Nephron (organoid): ENCODE data around the gene LEF1.

Experiments used
- H3K27ac Mint-ChIP-seq, 3 experiments: 2 replicates each; pipeline ENCODE4 v1.8.0; 2020; ENCODE audit warnings: mixed read lengths in 3 of 3, mild to moderate bottlenecking in 2 of 3, moderate library complexity in 1 of 3
- H3K27me3 Mint-ChIP-seq: 2 replicates; pipeline ENCODE4 v1.8.0; 2021; ENCODE audit warnings: low read depth, mild to moderate bottlenecking, moderate library complexity, mixed read lengths
- H3K36me3 Mint-ChIP-seq: 2 replicates; pipeline ENCODE4 v1.8.0; 2020; ENCODE audit warnings: low read depth, mixed read lengths
- H3K4me1 Mint-ChIP-seq: 2 replicates; pipeline ENCODE4 v1.8.0; 2020; ENCODE audit warnings: mixed read lengths
- H3K4me3 Mint-ChIP-seq, 3 experiments: 2 replicates each; pipeline ENCODE4 v1.8.0; 2020; ENCODE audit warnings: mild to moderate bottlenecking in 3 of 3, mixed read lengths in 3 of 3, moderate library complexity in 2 of 3
- H3K9me3 Mint-ChIP-seq: 2 replicates; pipeline ENCODE4 v1.8.0; 2020; ENCODE audit warnings: mixed read lengths
- CTCF ChIP-seq, 3 experiments: fragments of 200-600 bp; sonication (generic); IDR thresholded peaks; one replicate each; pipeline ENCODE4 v1.5.0; 2021; ENCODE audit warnings: antibody characterized with exemption in 3 of 3; ENCODE audit not compliant: unreplicated experiment in 3 of 3

LEF1 gene

GRCh38 chr4:108049406-108049805 is 119.3 kb downstream of the LEF1 start:
- Mint-ChIP-seq H3K27me3 (no peaks in the 10 kb centered on the region), H3K4me3 (no peak overlapping the region), H3K9me3 (no peaks in the 10 kb centered on the region), H3K27ac (no peak overlapping the region), H3K4me1 (peaks cover 27% of the 10 kb centered on the region), H3K36me3 (peaks cover 24% of the 10 kb centered on the region)
- no peak for TF ChIP-seq CTCF (IDR thresholded peaks at IDR 0.05; ENCODE audit: unreplicated experiment in 3 of 3)

- no peaks in the 10 kb centered on the region for H3K27me3 Mint-ChIP-seq
- H3K4me1 Mint-ChIP-seq: peaks cover 27% of the 10 kb centered on the region
- H3K27ac Mint-ChIP-seq: no peak overlapping the region
- no peaks in the 10 kb centered on the region for H3K9me3 Mint-ChIP-seq
- H3K36me3 Mint-ChIP-seq: peaks cover 22% of the 10 kb centered on the region
- TF ChIP-seq CTCF (IDR thresholded peaks at IDR 0.05; ENCODE audit: unreplicated experiment in 3 of 3): no peak
- H3K4me3 Mint-ChIP-seq: no peak overlapping the region
Measured at GRCh38 chr4:108048997-108049396, 119.7 kb downstream of the LEF1 start.

GRCh38 chr4:108048157-108048556 is 120.6 kb downstream of the LEF1 start:
- Mint-ChIP-seq H3K9me3 (no peaks in the 10 kb centered on the region), H3K4me1 (peaks cover 34% of the 10 kb centered on the region), H3K36me3 (peaks cover 19% of the 10 kb centered on the region), H3K27ac (peak overlapping the region in 1 of 3 experiments; percentile 77), H3K27me3 (no peaks in the 10 kb centered on the region), H3K4me3 (no peak overlapping the region)
- TF ChIP-seq CTCF (IDR thresholded peaks at IDR 0.05; ENCODE audit: unreplicated experiment in 3 of 3): no peak

GRCh38 chr4:108047199-108047598 is 121.5 kb downstream of the LEF1 start:
- H3K9me3 Mint-ChIP-seq: peaks cover under 1% of the 10 kb centered on the region
- no peak for TF ChIP-seq CTCF (IDR thresholded peaks at IDR 0.05; ENCODE audit: unreplicated experiment in 3 of 3)
- no peak overlapping the region for H3K4me3 Mint-ChIP-seq
- no peaks in the 10 kb centered on the region for H3K27me3 Mint-ChIP-seq
- peaks cover 35% of the 10 kb centered on the region for H3K4me1 Mint-ChIP-seq
- peak overlapping the region in 1 of 3 experiments; percentile 77 for H3K27ac Mint-ChIP-seq
- H3K36me3 Mint-ChIP-seq: peaks cover 21% of the 10 kb centered on the region

GRCh38 chr4:108045687-108046024 is 123.1 kb downstream of the LEF1 start:
- Mint-ChIP-seq H3K27me3 (no peaks in the 10 kb centered on the region), H3K27ac (peak overlapping the region; percentile 27 to 56 (median 48)), H3K4me3 (no peak overlapping the region), H3K36me3 (peaks cover 21% of the 10 kb centered on the region), H3K9me3 (peaks cover 2% of the 10 kb centered on the region), H3K4me1 (peaks cover 35% of the 10 kb centered on the region)
- no peak for TF ChIP-seq CTCF (IDR thresholded peaks at IDR 0.05; ENCODE audit: unreplicated experiment in 3 of 3)

GRCh38 chr4:108044951-108045686 is 123.6 kb downstream of the LEF1 start:
- no peaks in the 10 kb centered on the region for H3K27me3 Mint-ChIP-seq
- H3K27ac Mint-ChIP-seq: peak overlapping the region in 2 of 3 experiments; percentile 48 to 56
- H3K9me3 Mint-ChIP-seq: peaks cover 6% of the 10 kb centered on the region
- H3K4me1 Mint-ChIP-seq: peaks cover 35% of the 10 kb centered on the region
- H3K36me3 Mint-ChIP-seq: peaks cover 23% of the 10 kb centered on the region
- no peak for TF ChIP-seq CTCF (IDR thresholded peaks at IDR 0.05; ENCODE audit: unreplicated experiment in 3 of 3)
- H3K4me3 Mint-ChIP-seq: no peak overlapping the region
